Measurements from ENCODE around the gene VPS13A. TPM values are rescaled to one million over a fixed set of nuclear protein-coding genes. Genes with fewer than 3 reads are reported as not detected.

Gene VPS13A
- polyA plus RNA-seq, 1 donor from 2014 or later = 20.6 TPM

- Histone ChIP-seq H3K27me3 (ENCODE audit: insufficient read depth, low read depth, low read length) (no peaks in the 10 kb centered on the region), H3K4me2 (ENCODE audit: low read length) (no peak overlapping the region), H3K9me2 (ENCODE audit: insufficient read depth, low read length) (no peaks in the 10 kb centered on the region), H3K36me3 (ENCODE audit: insufficient read depth, low read length) (no peaks in the 10 kb centered on the region), H3K27ac (ENCODE audit: low read length) (no peak overlapping the region), H3K9me3 (ENCODE audit: low read length) (no peaks in the 10 kb centered on the region), H3K79me2 (replicated peaks; ENCODE audit: insufficient read depth, low read length) (no peaks in the 10 kb centered on the region), H3F3A (ENCODE audit: insufficient read depth, low read length, poor library complexity, severe bottlenecking) (no peaks in the 10 kb centered on the region), H2AFZ (ENCODE audit: low read depth, low read length) (no peak overlapping the region), H3K4me3 (ENCODE audit: low read length) (no peak overlapping the region), H3K9ac (ENCODE audit: low read length) (no peak overlapping the region), H4K20me1 (ENCODE audit: insufficient read depth) (no peaks in the 10 kb centered on the region)
- TF ChIP-seq MXI1 (conservative IDR thresholded peaks at IDR 0.05; ENCODE audit: poor library complexity, severe bottlenecking) = no peak
- no peak for TF ChIP-seq POLR2AphosphoS5 (IDR thresholded peaks at IDR 0.05)
- TF ChIP-seq RAD21 (conservative IDR thresholded peaks at IDR 0.05) = no peak
- TF ChIP-seq EZH2 (IDR thresholded peaks at IDR 0.05; ENCODE audit: borderline replicate concordance, insufficient read depth, low read length, poor library complexity, severe bottlenecking) = no peak
- no peak for TF ChIP-seq REST (IDR thresholded peaks at IDR 0.05; ENCODE audit: borderline replicate concordance)
- no peak for TF ChIP-seq EP300 (conservative IDR thresholded peaks at IDR 0.05; ENCODE audit: poor library complexity, severe bottlenecking)
- no peak for TF ChIP-seq TAF1 (IDR thresholded peaks at IDR 0.05; ENCODE audit: low read depth)
- no peak for TF ChIP-seq CTCF (IDR thresholded peaks at IDR 0.05; ENCODE audit: poor library complexity, severe bottlenecking)
- TF ChIP-seq SMC3 (conservative IDR thresholded peaks at IDR 0.05; ENCODE audit: poor library complexity) = no peak
Observed at GRCh38 chr9:77293949-77294348, 116.6 kb downstream of the VPS13A start.

GRCh38 chr9:77304543-77304942 lies 127.2 kb downstream of the VPS13A start:
- Histone ChIP-seq H2AFZ (ENCODE audit: low read depth, low read length) (no peak overlapping the region), H3K79me2 (replicated peaks; ENCODE audit: insufficient read depth, low read length) (no peaks in the 10 kb centered on the region), H3K4me2 (ENCODE audit: low read length) (no peak overlapping the region), H4K20me1 (ENCODE audit: insufficient read depth) (no peaks in the 10 kb centered on the region), H3K27ac (ENCODE audit: low read length) (no peak overlapping the region), H3K9me3 (ENCODE audit: low read length) (no peaks in the 10 kb centered on the region), H3K27me3 (ENCODE audit: insufficient read depth, low read depth, low read length) (no peaks in the 10 kb centered on the region), H3K9ac (ENCODE audit: low read length) (no peak overlapping the region), H3K4me3 (ENCODE audit: low read length) (no peak overlapping the region), H3K9me2 (ENCODE audit: insufficient read depth, low read length) (no peaks in the 10 kb centered on the region), H3F3A (ENCODE audit: insufficient read depth, low read length, poor library complexity, severe bottlenecking) (no peaks in the 10 kb centered on the region), H3K36me3 (ENCODE audit: insufficient read depth, low read length) (no peaks in the 10 kb centered on the region)
- TF ChIP-seq CTCF (IDR thresholded peaks at IDR 0.05; ENCODE audit: poor library complexity, severe bottlenecking) (no peak), EP300 (conservative IDR thresholded peaks at IDR 0.05; ENCODE audit: poor library complexity, severe bottlenecking) (no peak), RAD21 (conservative IDR thresholded peaks at IDR 0.05) (no peak), SMC3 (conservative IDR thresholded peaks at IDR 0.05; ENCODE audit: poor library complexity) (no peak), EZH2 (IDR thresholded peaks at IDR 0.05; ENCODE audit: borderline replicate concordance, insufficient read depth, low read length, poor library complexity, severe bottlenecking) (no peak), MXI1 (conservative IDR thresholded peaks at IDR 0.05; ENCODE audit: poor library complexity, severe bottlenecking) (no peak), POLR2AphosphoS5 (IDR thresholded peaks at IDR 0.05) (no peak), TAF1 (IDR thresholded peaks at IDR 0.05; ENCODE audit: low read depth) (no peak), REST (IDR thresholded peaks at IDR 0.05; ENCODE audit: borderline replicate concordance) (no peak)

Measured in neural cell (in vitro differentiated cells).